Body of pancreas (tissue), 4 donors: Measurements from ENCODE around the gene GALNT2. TPM values are rescaled to one million over a fixed set of nuclear protein-coding genes. Genes with fewer than 3 reads are reported as not detected.

ENCODE experiments used
- ATAC-seq: fragments of 150-250 bp; one replicate; pipeline ENCODE4 v1.9.1; 2016
- DNase-seq, 4 donors: peaks; one replicate each; pipeline ENCODE4 v3.0.0-alpha.2; 2019
- H3K27ac ChIP-seq, 4 donors: fragments of 200-600 bp; sonication (generic); 1 replicate in 3 of 4; 2 replicates in 1 of 4; pipeline versions ENCODE4 v1.5.1 to v1.6.1; 2016 to 2019; ENCODE audit warnings: mild to moderate bottlenecking in 1 of 4, mixed read lengths in 1 of 4, moderate library complexity in 1 of 4
- H3K27me3 ChIP-seq, 2 donors: fragments of 200-600 bp; sonication (generic); one replicate each; pipeline ENCODE4 v1.6.0; 2016; ENCODE audit warnings: mild to moderate bottlenecking in 1 of 2
- H3K36me3 ChIP-seq, 2 donors: fragments of 200-600 bp; sonication (generic); replicated peaks in 1 of 2; 2 replicates each; pipeline ENCODE4 v1.5.1; 2016; ENCODE audit warnings: low read depth in 2 of 2; ENCODE audit not compliant: insufficient read depth in 1 of 2
- H3K4me1 ChIP-seq: fragments of 200-600 bp; sonication (generic); one replicate; pipeline ENCODE4 v1.6.0; 2016
- H3K4me3 ChIP-seq, 2 donors: fragments of 200-600 bp; sonication (generic); 1 replicate in 1 of 2; 2 replicates in 1 of 2; pipeline ENCODE4 v1.5.1; 2016 to 2019
- H3K9me3 ChIP-seq, 3 donors: fragments of 200-600 bp; sonication (generic); 1 replicate in 2 of 3; 2 replicates in 1 of 3; pipeline ENCODE4 v1.5.1; 2016
- CTCF ChIP-seq, 7 experiments: fragments of 450-650 bp in 4 of 7; fragments of 200-600 bp in 3 of 7; sonication (generic) in 3 of 7; IDR thresholded peaks; one replicate each; pipeline ENCODE4 v1.5.1; 2016 to 2019; ENCODE audit warnings: antibody characterized with exemption in 7 of 7
- POLR2A ChIP-seq, 3 donors: fragments of 450-650 bp; IDR thresholded peaks; one replicate each; pipeline ENCODE4 v1.6.1; 2016; ENCODE audit warnings: antibody characterized with exemption in 3 of 3, mild to moderate bottlenecking in 2 of 3
- WGBS, 2 donors: methylation state at CpG; one replicate each; pipeline ENCODE4 v1.1.5; 2017; 5-methylcytosine and 5-hydroxymethylcytosine counted together
- intact Hi-C: fragments of 100-400 bp; cut with DNase I; formaldehyde crosslinking; loops from one replicate; pipeline ENCODE4 v1.15.1; 2023
- total RNA-seq, 2 donors: library from RNA; depleted of rRNA; stranded (reverse); fragments of >200 nt; gene quantifications; one replicate each; pipeline ENCODE4 v1.1.0, GENCODE V29; 2016

Gene GALNT2
- total RNA-seq, 2 donors from 2014 or later: 45.9 to 68.6 TPM

- Histone ChIP-seq H3K4me3 (no peak overlapping the region), H3K9me3 (no peaks in the 10 kb centered on the region), H3K36me3 (no peaks in the 10 kb centered on the region), H3K27ac (peak overlapping the region in 3 of 4 donors; percentile 92 to 94 (median 93)), H3K4me1 (peaks cover 34% of the 10 kb centered on the region), H3K27me3 (no peaks in the 10 kb centered on the region)
- ATAC-seq: no peak
- no peak for DNase-seq
- 34 to 35% methylated on average over 2 of the region's 2 CpGs for WGBS, 2 donors
- intact Hi-C loops: no loop called here
- TF ChIP-seq CTCF (IDR thresholded peaks at IDR 0.05) (no peak), POLR2A (IDR thresholded peaks at IDR 0.05) (no peak)
Observed at GRCh38 chr1:230065571-230065970, 1.5 kb upstream of the GALNT2 start.

- intact Hi-C loops: no loop called here
- peak overlapping the region; percentile 89 to 94 (median 92) for H3K27ac ChIP-seq
- DNase-seq (no peak), ATAC-seq (no peak)
- H3K36me3 ChIP-seq: no peaks in the 10 kb centered on the region
- H3K9me3 ChIP-seq: no peaks in the 10 kb centered on the region
- TF ChIP-seq CTCF (IDR thresholded peaks at IDR 0.05): no peak
- no peak for TF ChIP-seq POLR2A (IDR thresholded peaks at IDR 0.05)
- no peaks in the 10 kb centered on the region for H3K27me3 ChIP-seq
- no peak overlapping the region for H3K4me3 ChIP-seq
- 8 to 10% methylated on average over 8 of the region's 8 CpGs for WGBS, 2 donors
- peaks cover 39% of the 10 kb centered on the region for H3K4me1 ChIP-seq
Observed at GRCh38 chr1:230066031-230066430, 1.0 kb upstream of the GALNT2 start.

DNA sequence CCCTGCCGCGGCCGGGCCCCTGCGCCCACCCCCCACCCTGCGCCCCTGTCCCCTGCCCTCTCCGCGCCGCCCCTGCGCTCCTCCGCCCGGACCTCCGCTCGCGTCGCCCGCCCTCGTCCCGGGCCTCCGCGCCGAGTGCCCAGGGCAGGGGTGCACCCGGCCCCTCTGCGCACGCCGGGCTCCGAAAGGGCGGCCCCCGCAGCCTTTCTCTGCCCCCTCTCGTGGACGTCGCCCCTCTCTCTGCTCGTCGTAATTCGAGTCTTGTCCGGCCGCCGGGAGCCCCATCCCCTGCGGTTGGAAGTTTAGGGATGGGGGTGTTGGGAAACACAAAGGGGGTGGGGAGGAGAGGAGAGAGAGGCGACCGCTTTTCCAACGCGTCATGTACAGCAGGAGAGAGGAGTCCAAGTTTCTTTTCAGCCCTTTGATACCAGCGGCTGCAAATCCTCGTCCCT is 407 bp downstream of the GALNT2 start:
- Histone ChIP-seq H3K4me3 (peak overlapping the region; percentile 39 to 92), H3K27me3 (no peaks in the 10 kb centered on the region), H3K36me3 (no peaks in the 10 kb centered on the region), H3K27ac (peak overlapping the region; percentile 89 to 94 (median 92)), H3K9me3 (no peaks in the 10 kb centered on the region), H3K4me1 (peaks cover 53% of the 10 kb centered on the region)
- intact Hi-C loops: no loop called here
- 0 to 1% methylated on average over 15 to 43 of the region's 44 CpGs for WGBS, 2 donors
- no peak for TF ChIP-seq CTCF (IDR thresholded peaks at IDR 0.05)
- TF ChIP-seq POLR2A (IDR thresholded peaks at IDR 0.05): peak in 1 of 3 donors; percentile 7
- ATAC-seq (peak; percentile 19), DNase-seq (peak; percentile 44 to 50 (median 46))

DNA sequence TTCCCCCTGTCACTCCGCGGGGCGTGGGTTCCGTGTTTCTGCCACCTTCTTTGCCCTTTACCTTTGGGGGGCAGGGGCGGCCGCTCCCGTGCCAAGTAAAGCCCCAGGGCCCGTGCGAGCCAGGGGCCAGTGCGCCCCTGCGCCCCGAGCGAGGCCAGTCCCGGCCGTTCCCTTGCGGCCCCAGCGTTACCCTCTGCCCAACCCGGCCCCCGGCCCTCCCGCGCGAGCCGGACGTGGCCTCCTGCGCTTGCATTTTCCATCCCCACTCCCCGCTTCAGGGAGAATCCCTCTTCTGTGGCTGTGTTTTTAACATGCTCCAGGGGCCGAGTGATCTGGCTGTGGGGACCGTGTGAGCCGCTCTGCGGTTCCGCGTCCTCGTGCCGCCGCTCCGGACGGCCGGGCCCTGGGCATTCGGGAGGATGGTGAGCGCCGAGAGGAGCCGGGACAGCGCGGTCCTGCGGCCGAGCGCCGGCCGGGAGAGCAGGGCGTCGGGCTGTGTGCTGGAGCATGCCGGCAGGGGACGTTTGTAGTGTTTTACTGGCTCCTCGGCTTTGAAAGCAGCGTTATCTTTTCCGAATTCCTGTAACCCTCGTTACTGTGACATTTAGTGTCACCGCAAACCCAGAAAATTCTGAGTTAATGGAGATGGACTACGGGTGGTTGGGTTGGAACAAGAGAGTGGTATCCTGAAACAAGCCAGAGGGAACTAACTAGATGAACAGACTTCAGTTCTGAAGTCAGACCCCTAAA is 1.0 kb downstream of the GALNT2 start:
- DNase-seq (peak in 2 of 4 donors; percentile 36 to 38), ATAC-seq (peak; percentile 6)
- Histone ChIP-seq H3K4me3 (peak overlapping the region; percentile 39 to 92), H3K4me1 (peaks cover 59% of the 10 kb centered on the region), H3K9me3 (no peaks in the 10 kb centered on the region), H3K27me3 (no peaks in the 10 kb centered on the region), H3K27ac (peak overlapping the region; percentile 89 to 94 (median 92)), H3K36me3 (no peaks in the 10 kb centered on the region)
- TF ChIP-seq POLR2A (IDR thresholded peaks at IDR 0.05) (peak in 1 of 3 donors; percentile 22), CTCF (IDR thresholded peaks at IDR 0.05) (no peak)
- 0 to 1% methylated on average over 30 to 59 of the region's 59 CpGs for WGBS, 2 donors
- intact Hi-C loops: no loop called here

GRCh38 chr1:230068621-230068873 is 1.5 kb downstream of the GALNT2 start:
- TF ChIP-seq CTCF (IDR thresholded peaks at IDR 0.05) (no peak), POLR2A (IDR thresholded peaks at IDR 0.05) (no peak)
- 2 to 5% methylated on average over 9 of the region's 9 CpGs for WGBS, 2 donors
- Histone ChIP-seq H3K27me3 (no peaks in the 10 kb centered on the region), H3K4me3 (peak overlapping the region; percentile 39 to 92), H3K27ac (peak overlapping the region; percentile 89 to 94 (median 92)), H3K36me3 (no peaks in the 10 kb centered on the region), H3K9me3 (no peaks in the 10 kb centered on the region), H3K4me1 (peaks cover 64% of the 10 kb centered on the region)
- no peak for ATAC-seq
- intact Hi-C loops: no loop called here
- no peak for DNase-seq
